ENCODE data around the gene RRP8.

The RRP8 gene

DNA sequence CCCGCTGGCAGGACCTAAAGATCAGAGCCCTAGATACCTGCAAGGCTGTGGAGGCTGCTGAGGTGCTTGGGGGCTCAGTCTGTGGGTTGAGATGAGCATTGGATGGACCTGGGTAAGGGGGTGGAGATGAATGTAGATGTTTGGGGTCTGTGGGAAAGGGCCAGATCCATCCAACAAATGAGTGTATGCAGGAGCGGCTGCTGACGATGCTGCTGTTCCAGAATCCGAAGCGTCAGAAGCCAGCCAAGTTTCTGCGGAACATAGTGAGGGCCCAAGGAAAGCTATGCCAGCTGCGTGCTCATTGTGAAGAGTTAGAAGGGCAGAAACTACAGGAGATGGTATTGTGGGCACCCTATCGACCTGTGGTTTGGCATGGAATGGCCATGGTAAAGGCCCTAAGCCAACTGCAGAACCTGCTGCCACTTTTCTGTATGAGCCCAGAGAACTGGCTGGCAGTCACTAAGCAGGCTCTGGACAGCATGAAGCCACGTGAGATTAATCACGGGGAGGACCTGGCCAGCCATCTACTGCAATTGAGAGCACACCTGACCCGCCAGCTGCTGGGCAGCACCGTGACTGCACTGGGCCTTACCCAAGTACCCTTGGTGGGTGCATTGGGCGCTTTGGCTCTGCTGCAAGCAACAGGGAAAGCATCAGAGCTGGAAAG is 36.6 kb downstream of the RRP8 start:
- no peak for DNase-seq

DNA sequence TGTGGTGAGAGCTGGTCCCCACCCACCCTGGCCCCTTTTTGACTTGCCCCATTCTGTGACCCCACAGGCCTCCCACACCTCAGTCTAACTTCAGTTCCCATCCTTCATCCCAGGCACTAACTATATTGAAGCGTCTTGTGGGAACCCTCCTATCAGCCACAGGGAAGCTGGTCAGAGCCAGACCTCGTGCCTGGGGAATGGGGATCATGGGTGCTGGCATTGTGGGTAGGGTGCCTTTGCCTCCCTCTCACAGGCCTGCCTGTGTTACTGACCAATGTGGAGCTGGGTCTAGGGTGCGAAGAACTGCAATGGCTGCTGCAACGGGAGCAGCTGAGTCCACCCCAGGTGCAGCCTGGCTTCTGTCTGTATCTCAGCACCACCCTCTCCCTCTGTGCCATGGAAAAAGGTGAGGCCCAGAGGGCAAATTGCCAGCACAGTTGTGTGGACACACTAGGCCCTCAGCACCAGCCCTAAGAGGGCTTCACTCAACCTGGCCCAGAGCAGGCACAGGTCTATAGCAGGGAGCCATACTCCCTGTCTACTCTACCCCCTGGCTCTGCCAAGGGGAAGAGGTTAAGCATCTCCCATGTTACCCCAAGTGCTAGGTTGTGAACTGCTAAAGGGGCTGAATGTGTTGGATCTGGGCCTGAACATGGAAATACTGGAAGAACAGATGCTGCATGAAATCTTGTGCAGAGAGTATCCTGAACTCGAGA is 37.3 kb downstream of the RRP8 start:
- no peak for DNase-seq

DNA sequence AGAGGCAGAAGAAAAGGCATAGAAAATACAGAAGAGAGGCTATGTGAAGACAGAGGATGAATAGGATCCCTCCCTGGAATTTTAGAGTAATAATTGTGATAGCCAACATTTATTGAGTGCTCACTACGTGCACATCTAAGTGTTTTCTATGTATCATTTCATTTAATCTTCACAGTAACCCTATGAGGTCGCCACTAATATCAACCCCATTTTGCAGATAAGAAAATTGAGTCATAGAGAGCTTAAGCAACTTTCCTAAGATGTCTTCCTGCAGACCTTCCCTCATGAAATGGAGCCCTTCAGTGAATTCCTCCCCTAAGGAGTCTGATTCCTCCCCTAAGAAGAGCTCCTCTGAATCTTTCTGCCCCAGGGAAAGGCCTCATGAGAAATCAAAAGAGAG is 38.1 kb downstream of the RRP8 start:
- DNase-seq, result no peak

DNA sequence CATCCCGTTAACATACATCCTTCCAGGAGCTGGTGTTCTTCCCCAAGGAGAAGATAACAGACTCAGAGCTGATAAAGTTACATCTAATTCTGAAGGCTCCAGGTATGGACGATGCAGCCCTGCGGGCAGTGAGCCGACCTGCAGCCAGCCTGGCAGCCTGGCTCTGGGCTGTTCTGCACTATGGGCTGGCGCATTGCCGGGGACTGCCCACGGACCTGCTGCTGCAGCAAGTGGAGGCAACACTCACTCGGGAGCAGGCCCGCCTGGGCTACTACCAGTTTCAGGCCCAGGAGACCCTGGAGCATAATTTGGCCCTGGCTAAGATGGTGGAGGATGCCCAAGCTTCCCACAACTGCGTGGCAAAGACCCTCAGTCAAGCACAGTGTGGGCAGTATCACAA is 39.7 kb downstream of the RRP8 start:
- no peak for DNase-seq

DNA sequence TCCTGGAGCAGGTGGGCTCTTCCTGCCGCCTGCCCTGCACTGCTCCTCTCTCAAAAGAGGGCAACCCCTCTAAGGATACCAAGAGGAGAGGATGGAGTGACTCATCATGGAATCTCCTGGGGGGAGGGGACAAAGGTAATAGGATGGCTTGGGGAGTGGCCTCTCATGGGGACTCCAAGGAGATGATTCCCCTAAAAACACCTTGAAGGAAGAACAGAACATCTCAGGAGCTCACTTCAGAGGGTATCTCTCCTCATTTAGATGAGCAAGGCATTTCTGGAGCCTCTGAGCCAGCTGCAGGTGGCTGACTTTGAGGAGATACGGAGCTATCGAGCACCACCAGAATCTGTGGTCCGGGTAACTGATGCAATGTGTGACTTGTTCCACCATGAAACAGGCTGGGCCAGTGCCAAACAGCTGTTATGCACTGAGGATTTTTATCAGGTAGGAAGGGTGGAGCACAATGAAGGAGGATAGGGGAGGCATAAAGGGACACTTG is 40.2 kb downstream of the RRP8 start:
- DNase-seq, result no peak

DNA sequence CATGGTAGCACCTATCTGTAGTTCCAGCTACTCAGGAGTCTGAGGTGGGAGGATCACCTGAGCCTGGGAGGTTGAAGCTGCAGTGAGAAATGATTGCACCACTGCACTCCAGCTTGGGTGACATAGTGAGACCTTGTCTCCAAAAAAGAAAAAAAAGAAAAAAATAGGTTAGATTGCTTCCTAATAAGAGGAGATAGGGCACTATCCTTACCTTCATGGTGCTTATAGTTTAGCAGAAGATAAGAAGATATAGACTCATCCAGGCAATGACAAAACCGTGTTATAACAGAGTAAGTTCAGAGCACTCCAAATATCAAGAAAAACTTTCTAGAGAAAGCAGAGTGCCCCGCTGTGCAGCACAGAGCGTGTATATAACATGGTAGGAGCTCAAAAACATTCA is 42.1 kb downstream of the RRP8 start:
- DNase-seq, result no peak

DNA sequence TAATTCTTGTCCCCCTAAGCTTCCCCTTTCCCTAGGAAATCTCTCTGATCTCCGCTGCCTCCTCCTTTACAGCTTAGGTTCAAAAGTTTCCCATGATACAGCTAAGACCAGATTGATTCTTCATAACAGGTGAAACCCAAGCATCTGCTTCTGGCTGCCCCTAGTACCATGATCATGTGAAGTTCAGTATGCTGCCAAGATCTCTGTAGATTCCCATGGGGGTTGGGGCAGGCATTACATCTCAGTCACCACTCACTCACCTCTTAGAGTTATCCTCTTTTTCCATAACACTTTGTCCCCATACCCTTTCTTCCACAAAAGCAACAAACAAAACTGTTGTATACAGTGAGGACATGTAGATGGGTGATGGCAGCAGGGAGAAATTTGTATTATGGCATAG is 44.0 kb downstream of the RRP8 start:
- DNase-seq, result no peak

DNA sequence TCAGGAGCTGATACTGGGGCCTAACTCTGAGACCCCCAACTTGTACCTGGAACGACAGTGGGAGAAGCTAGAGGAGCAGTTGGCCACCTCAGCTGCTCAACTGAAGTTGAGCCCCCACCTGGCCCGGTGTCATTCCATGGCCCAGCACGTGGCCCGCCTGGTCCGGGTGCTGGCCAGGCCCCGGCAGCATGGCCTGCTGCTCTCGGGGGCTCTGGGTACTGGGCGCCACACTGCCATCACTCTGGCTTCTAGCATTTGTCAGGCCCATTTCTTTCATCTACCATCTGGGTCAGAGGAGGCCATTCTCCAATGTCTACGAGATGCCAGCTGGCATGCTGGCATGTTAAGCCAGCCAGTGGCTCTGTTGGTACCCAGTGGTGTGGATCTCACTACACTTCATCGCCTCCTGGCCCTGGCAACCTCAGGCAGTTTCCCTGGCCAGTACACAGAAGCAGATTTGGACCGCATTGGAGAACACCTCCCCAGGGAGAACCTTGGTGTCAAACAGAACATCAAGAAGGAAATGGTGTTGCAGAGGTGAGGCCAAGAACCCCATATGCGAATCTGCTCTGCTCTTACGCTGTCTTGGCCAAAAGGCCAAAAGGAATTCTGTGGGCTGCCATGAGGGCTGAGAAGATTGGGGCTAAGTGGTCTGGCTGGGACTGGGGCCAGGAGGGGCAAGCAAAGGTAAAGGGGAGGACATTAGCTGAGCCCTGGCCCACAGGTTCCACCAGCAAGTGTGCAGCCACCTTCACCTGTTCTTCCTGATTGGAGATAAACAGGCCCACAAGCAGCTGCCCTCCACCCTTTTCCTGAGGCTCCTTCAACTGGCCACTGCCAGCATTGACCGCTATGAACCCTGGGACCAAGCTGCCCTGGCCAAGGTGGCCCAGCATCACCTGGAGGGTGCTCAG is 45.4 kb downstream of the RRP8 start:
- DNase-seq, result no peak

DNA sequence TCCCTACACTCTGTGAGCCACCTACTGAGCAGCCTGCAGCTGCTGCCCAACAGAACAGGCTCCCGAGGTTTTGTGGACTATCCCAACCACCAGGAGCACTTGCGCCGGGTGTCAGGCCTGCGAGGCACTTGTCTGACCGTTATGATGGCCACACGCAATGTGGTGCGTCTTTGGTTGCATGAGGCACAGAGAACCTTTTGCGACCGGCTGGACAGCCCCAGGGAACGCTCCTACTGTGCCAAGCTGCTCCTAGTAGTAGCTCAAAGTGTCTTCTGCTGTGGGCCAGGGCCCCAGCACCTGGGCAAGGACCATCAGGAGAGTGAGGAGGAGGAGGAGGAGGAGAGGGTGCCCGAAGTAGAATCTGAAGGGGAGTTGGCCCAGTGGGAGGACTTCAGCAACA is 46.4 kb downstream of the RRP8 start:
- no peak for DNase-seq

DNA sequence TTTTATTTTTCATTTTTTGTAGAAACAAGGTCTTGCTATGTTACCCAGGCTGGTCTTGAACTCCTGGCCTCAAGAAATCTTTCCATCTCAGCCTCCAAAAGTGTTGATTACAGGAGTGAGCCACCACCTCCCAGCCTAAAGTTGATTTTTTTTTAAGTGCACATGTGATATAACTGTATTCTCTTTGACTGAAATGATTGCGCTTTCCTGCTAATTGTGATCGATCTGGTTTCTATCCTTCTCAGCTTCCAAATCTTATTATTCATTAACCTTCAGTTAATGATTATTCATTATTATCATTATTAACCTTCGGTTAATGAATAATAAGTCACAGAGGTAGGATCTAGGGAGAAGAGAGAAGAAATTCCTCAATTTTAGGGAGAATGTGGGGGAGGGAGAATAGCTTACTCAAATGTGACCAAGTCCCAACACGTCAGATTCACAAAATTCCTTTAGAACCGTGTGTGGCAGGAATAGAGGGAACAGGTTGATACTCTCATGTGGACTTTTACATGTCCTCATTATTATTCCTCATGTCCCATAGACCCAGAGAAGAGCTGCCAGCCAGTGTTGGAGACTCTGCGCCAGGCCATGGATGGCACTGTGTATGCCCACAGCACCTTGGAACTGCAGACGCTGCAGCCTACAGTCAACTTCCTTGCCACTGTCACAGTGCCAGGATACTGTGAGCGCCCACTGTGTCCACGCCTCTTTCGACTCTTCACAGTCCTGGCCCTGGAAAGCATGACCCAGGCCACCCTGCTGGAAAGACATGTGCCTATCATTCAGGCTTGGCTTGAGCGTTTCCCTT is 47.1 kb downstream of the RRP8 start:
- DNase-seq, result no peak

DNA sequence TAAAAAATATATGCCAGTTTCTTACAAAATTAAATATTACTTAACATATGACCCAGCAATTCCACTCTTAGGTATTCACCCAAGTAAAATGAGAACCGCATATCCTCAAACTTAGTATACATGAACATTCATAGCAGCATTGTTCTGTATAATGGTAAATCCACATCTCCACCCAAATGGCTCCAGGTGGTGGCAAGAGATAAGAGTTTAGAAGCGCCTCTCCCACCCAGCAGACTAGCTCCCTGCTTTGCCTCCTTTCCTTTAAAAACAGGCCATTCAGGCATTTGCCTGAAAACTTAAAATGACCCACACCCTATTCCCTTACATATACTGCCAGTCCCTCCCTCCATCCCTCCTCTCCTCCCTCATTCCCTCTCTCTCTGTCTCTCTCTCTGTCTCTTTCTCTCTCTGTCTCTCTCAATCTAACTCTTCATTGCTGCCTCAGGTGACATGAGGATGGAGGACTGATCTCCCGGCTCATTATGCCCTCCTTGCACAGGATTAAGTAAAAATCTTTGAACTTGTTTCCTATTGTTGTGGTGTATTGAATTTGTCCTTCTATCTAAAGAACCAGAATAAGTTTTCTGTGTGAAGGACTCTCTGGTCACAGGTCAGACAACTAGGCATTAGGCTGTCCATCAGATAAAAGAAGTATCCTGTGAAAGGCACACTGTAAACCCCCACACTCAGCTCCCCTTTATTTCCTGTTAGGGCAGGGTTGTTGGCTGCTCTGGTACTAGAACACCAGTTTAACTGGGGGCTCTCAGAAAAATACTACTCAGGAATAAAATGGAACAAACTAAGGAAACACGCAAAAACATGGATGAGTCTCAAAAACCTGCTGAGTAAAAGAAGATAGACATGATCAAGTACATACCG is 48.3 kb downstream of the RRP8 start:
- no peak for DNase-seq

DNA sequence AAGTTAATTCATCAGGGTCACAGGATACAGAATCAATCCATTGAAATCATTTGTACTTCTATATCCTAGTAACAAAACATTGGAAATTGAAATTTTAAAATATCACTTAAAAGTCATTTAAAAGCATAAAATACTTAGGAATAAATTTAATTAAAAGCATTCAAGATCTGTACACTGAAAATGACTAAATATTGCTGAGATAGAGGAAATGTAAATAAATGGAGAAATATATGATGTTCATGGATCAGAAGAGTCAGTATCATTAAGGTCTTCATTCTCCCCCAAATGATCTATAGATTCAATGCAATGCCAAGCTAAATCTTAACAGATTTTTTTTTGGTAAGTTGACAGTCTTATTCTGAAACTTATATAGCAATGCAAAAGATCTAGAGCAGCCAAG is 49.8 kb downstream of the RRP8 start:
- no peak for DNase-seq

DNA sequence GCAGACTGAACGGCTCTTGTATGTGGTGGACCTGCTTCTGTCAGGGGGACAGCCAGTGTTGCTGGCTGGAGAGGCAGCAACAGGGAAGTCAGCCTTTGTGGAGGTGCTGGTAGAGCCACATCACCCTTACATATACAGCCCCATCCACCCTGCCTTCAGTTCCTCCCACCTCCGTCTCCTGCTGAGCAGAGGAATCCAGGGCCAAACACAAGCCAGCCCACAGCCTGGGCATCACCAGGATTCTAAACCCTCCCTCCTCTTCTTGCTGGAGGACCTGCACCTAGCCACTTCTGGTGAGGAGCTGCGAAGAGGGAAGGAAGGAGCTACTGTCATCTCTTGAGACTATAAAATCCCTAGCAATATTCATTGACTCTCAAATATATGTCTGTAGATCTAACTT is 54.8 kb downstream of the RRP8 start:
- no peak for DNase-seq

DNA sequence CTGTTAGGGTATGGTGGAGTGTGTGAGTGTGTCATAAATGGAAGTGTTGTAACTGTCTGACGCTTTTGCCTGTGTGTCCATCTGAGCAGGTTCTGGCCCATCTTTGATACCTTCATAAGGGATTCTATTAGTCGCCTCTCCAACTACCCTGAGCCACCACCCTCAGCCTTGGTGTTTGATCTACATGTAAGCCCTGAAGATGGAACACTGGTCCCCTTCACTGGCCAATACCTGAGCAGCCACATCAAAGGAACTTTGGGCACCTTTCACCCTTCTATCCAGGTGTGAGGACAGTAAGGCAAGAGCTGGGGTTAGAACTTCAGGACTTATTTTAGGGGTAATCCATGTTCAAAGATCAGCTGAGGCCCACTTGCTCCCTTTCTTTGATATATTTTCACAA is 55.3 kb downstream of the RRP8 start:
- DNase-seq, result no peak

DNA sequence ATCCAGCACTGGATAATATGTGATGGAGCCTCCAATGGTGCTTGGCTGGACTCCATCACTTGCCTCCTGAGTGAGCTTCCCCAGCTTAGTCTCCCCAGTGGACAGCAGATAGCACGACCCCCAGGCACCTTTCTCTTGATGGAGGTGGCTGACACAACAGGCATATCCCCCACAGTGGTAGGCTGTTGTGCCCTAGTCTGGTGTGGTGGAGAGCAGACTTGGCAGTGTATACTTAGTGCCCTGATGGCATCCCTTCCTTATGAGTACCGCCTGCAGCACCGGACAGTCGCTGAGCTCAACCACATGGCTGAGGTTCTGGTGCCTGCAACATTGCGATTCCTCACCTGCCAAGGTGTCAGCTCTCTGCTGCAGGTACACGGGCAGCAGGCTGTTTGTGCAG is 56.2 kb downstream of the RRP8 start:
- no peak for DNase-seq

DNA sequence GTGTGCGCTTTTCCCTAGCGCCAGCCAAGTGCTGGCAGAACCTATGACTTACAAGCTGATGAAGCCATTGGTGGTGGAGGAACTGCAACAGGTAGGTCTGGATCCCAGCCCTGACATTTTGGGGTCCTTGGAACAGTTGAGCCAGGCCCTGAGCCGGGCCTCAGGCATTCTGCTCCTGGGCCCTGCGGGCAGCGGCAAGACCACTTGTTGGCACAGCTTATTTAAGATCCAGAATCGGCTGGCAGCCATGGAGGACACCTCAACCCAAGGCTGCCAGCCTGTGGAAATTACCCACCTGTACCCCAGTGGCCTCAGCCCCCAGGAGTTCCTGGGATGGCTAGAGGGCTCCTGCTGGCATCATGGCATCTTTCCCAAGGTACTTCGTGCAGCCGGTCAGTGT is 56.7 kb downstream of the RRP8 start:
- no peak for DNase-seq

DNA sequence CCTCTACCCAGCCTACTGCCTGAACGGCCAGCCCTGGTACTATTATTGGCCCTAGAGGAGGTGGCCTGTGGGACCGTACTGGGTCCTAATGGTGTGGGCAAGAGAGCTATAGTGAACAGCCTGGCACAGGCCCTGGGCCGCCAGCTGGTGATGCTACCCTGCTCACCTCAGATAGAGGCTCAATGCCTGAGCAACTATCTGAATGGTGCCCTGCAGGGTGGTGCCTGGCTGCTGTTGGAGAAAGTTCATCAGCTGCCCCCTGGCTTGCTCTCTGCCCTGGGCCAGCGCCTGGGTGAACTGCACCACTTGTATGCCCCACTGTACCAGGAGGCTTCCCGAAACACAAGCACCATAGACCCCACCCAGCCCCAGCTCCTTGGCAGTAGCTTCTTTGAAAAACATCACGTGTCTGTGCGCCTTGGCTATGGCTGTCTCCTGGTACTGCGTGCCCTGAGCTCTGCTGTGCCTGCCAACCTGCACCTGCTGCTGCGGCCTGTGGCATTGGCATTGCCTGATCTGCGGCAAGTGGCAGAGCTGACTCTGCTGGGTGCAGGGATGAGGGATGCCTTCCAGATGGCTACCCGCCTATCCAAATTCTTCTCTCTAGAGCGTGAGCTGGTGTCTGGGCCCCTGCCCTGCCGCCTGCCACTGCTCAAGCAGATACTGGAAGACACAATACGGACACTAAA is 57.4 kb downstream of the RRP8 start:
- no peak for DNase-seq
